Stimulated activated CD8-positive, alpha-beta memory T cell treated with anti-CD3 and anti-CD28 coated beads, Interleukin-12 subunit alpha, Interleukin-12 subunit beta, amount 100 ng/mL, for 24 hours (primary cell): ENCODE data around the gene THRB.

Source experiments
- DNase-seq: peaks from one replicate; pipeline ENCODE4 v3.0.0-alpha.2; 2020; ENCODE audit errors: extremely low read depth

The THRB gene

DNA sequence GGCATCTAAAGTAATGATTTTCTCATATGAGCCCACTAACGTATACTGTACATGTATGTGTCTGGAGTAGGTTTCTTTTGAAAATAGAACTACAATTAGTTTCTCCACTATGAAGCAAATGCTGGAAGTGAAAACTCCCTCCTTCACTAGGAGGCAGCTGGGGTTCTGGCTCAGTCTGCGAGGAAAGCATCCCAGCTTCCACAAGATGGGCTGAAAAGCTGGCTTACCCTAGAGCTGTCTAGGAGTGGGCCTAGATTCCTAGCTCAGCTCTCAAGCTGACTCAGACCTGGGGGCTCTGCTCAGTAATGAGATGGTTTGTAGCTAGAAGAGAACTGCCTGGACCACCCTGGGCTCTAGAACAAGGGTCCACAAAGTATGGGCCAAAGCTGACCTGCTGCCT lies 268.3 kb downstream of the THRB start:
- DNase-seq, result no peak

DNA sequence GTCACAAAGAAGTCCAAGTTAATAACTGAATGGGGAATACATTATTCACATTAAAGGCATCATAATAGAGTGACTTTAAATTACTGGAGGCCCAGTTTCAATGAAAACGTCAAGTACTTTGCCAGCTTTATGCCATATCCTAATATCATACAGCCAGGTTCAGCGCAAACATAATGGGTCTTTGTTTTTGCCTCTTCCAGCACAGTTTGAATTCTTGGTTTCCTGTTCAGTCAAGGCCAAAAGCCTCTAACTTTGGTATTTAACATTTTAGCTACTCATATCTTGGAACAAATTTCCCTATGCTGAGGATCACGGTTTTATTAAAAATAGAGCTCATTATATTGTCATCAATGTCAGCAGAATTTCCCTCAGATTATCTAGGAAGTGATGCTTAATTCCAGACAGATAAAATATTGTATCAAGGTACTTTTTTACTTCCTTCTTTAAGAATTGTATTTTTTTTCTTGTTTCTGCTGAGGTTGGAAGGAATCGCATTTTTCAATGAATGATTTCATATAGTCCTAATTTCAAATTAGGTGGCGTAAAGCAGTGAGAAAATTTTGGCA lies 269.2 kb downstream of the THRB start:
- DNase-seq, result no peak

DNA sequence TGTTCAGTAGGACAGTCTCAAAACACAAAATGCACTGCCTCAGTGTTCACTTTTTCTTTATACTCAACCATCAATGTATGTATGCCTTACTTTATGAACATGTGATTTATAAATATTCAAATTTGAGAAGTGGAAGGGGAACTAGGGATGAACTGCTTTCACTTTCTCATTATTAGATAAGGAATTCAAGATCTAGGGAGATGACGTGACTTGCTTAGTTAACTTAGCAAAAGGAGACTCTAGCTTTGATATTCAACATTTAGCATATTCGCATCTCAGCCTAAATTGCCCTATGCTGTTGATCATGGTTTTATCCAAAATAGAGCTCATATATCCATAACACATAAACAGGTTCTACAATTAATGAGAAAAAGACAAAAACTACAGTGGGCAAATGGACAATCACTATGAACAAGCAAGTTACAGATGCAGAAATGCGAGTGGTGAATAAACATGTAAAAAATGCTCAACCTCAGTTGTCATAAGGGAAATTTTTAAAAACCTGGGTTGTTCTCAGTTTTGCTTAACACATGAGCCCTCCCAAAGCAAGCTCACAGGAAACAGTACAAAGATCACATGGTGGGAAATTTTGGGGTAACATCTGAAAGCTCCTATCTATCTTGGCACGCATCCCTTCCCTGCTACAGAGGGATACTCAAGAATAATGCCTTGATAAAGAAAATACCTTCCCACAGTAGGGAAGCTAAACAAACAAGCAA lies 269.8 kb downstream of the THRB start:
- no peak for DNase-seq

DNA sequence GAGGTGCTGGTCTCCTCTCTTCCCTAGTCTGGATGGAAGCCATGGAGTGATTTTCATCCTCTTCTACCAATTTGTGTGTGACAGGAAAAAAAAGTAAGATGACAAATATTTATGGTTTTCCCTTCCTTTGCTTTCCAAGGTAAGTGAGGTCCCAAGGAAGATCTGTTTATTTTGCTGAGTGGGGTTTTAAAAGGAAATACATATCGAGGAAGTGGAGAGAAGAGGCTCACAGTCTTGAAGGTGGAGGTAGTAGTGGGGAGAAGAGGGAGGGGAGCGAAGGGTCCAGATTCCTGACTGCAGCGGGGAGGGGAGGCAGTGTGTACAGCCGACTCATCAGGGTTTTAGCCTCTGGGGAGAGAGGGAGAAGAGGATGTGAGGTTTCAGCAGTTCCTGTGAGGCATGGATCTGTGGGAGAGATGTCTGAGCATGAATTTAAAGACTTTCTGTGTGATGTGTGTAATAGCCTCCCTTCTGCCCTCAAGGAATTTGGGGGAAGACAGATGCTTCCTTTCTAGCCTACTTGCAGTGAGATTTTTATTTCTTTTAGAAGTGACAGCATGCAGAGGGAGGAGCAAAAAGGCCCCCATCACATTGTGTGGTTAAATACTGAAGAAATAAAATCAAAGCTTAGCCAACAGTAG lies 272.4 kb downstream of the THRB start:
- no peak for DNase-seq

DNA sequence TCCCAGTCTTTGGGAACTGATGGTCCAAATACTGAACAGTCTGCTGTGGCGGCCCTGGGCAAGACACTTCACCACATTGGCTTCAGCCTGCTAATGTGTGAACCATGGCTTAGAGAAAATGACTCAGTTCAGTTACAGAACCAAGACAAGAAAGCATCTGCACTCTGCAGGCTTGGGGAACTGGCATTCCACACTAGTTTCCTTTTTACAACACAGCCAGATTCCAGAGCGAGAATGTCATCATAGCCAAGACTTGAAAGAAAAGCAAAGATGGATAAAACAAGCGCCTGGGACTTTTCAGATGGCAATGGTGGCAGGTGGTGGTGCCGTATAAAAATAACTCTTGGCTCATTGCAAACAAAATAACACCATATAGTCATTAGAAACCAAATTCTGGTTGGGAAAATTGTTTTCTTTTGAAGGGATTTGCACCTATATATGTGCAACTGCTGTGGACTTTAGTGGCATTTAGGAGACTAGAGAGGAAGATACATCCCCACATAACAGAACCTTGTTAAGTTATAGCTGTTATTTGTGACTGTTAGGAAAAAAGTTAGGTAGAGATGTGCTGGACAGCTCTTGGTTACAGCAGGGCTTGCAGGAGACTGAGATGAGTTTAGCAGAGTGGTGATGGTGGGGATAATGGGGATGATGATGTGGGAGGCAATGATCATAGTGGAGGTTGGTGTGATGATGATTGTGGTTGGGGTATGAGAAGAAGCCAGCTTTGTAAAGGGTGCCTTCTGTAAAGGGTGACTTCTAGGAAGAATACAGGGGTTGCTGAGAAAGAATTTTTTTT lies 273.6 kb downstream of the THRB start:
- no peak for DNase-seq

DNA sequence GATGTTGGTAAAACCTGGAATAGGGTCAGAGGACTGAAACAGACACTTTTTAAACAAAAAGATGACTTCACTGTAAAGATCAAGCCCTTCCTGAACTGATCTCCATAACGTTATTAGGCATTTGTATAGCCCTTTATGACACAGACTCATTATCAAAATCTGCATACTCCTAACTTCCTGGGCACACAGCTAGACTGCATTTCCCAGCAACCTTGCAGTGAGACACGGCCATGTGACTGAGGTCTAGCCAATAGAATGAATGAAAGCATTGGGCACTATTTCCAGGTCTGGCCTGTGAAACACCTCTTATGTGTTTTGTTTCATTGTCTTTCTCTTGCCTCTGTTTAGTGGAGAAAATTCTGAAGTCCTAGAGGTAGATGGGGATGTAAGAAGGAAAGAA lies 279.1 kb downstream of the THRB start:
- DNase-seq, result no peak

DNA sequence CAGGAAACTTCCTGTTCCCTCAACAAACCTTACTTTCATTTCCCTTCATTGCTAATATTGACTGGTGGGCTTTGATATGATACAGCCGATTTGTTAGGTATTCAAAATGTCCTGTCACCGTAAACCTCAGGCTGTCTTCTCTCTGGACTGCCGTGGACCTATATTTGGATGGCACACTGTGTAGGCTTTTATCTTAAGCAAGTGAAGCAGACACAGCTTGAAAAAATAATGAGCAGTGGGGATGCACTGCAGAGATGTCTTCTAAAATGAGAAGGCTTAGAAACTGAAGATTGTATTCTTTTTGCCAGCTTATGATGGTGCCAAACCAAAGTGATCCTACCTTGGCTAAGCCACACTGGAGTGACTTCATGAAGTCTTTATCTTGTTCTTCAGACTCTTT lies 283.3 kb downstream of the THRB start:
- no peak for DNase-seq

DNA sequence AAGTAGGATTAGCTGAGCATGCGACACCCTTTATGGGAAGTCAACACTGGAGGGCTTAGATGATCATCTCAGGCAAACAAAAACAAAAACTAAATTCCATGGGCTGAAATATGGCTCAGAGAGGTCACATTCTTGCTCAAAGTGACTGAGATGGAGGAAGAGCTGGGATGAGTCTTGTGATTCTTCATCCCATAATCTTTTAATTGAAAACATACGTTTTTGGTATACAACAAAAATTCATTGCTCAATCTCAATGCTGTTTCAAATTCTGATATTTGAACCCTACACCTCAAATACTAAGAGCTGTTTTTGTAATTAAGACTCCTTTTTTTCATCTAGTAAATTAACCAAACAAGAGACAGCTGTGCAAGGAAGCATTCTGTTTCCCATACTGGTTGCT lies 292.6 kb downstream of the THRB start:
- no peak for DNase-seq

DNA sequence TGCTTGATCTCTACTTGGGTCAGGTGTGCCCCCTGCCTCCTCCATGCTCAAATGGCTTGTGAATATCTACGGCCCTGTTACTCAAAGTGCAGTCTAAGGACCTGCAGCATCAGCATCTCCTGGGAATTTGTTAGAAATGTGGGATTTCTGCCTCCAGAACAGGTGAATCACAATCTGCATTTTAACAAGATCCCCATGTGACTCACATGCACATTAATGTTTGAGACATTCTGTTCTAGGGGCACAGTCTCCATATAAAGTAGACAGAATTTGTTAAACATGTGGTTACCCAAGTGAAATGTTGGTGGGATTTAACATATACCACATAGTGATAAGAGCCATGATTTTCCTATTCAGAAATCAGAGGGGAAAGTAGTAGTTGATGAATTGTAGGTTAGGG lies 293.3 kb downstream of the THRB start:
- no peak for DNase-seq

DNA sequence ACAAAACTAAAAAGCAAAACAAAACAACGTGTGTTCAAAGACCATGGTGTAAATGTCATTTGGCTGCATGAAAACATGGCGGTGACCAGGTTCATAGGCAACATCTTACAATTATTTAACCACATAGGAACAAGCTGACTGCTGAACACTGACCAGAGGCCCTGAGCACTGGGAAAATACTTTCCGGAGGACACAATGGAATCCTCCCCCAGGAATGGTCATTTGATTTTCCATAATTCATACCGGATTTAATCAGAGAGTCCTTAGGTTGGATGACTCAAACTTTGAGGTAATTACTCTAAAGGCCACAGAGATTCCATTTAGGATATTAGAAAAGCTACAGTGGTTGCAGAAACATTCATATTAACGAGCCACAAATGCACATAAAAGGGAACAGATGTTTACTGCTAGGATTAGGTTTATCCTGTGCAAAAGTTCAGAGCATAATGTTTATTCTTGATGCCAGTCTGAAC lies 294.8 kb downstream of the THRB start:
- DNase-seq, result no peak

DNA sequence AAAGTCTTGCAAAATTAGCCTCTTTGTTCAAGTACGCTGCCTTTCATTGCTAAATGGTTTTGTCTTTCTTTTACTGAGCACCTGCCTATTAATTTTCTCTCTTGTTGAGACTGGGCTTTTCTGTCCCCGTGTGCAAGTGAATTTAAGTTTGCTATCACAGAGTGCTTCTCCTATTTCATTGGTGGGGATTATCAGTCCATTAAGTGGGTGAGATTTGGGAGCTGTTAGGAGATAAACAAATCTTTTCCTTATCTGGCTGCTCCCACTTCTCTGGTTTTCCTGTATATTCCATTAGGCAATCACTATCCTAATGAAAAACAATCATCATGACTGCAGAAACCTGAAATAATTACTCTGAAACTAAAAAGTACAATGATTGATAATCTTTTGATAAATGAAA lies 295.4 kb downstream of the THRB start:
- no peak for DNase-seq

DNA sequence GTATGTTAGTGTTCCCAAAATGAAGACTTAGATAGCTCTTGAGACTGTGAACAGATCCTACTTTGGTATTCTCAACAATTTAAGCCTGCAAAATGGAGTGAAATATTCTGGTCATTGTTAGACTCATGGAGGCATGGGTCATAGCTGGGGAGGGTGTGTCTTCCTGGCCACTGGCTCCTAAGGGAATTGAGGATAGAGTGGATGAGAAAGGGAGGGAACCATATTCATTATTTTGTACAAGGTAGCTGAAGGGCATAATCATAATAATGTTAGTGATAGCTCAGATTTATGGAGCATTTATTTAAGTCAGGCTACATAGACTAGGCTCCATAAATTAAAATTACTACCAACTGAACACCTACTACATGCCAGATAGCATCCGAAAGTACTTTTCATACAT lies 295.9 kb downstream of the THRB start:
- DNase-seq, result no peak

DNA sequence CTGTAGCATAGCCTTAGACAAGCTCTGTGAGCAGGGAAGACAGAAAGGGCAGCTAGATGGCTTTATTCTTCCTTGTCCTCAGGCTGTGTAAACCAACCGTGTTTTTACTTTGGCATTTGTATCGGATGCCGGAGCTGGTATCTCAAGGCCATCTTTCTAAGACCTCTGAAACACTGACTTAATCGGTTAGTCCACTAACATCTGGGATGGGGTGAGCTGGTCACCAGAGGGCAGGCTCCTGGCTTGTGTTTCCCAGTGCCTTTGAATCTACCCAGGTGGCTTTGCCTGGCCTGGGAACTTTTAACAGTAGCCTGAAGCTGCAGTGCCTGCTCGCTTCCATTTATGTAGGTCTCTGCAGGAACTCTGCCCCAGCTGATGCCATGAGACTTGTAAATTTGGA lies 296.8 kb downstream of the THRB start:
- no peak for DNase-seq

DNA sequence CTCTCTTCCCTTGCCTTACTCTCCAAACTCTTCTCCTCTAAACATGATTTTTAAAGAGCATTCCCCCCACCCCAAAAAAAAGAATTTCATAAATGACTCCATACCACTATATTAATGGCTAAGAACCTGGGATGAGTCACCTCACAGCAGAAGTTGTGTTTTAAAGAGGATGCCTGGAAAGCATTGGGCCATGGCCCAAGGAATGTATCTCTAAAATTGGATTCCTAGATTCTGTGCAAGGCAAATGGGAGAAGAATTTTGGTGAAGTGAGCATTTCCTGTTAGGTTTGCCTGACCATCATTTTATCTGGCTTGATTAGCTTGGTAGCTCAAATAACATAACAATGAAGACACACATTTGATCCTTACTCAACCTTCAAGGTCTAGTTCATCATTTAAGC lies 298.1 kb downstream of the THRB start:
- DNase-seq, result no peak

DNA sequence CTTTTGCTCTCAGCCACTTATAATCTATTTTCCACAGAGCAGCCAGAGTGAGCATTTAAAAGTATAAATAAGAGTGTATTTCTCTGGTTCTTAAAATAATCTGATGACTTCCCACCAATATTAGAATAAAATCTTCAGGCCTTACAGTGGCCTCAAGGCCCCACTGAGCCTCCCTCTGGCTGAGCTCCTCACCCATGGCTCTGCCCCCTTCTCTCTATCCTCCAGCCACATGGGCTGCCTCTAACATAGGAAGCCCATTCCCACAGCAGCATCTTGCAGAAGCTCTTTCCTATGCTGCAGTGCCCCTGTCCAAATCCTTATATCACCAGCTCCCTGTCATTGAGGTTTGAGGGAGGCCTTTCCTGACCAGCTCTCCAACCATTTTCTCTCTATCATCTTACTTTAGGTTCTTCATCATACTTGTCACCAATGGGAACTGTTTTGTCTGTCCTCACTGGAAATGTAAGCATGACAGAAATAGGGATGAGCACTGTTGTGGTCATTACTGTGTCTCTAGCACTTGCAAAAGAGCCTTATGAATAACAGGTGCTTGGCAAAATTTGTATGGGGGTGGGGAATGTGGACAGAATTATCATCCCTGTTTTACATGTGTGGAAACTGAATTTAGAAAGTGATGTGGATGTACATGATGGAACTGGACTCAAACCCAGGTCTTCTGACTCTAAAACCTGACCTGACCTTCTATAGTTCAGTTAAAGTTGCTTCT lies 299.0 kb downstream of the THRB start:
- DNase-seq, result no peak

DNA sequence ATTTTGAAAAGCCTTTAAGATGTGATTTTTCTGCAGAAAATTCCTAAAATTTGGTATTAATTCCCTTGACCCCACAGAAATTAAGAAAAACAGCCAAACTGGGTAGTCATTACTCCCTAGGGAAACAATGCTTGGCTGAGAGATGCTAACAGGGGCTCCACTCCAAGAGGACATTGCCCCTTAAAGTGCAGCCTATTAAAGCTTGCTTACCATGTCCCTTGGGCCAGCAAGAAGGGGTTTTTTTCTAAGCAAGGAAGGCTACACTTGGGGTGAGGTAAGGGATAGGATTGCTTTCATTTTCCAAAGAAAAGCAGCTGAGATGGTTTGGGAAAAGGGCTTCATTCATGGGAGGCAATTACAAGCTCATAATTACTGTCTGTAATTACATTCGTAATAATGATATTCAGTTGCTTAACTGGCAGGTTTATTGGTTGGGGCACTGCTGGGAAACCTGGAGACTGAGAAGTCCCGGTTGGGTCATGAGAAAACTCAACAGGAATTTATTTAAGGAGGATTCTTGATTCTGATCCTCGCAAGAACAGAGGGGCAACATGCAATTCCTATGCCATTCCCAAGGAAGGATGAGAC lies 302.1 kb downstream of the THRB start:
- DNase-seq, result no peak

DNA sequence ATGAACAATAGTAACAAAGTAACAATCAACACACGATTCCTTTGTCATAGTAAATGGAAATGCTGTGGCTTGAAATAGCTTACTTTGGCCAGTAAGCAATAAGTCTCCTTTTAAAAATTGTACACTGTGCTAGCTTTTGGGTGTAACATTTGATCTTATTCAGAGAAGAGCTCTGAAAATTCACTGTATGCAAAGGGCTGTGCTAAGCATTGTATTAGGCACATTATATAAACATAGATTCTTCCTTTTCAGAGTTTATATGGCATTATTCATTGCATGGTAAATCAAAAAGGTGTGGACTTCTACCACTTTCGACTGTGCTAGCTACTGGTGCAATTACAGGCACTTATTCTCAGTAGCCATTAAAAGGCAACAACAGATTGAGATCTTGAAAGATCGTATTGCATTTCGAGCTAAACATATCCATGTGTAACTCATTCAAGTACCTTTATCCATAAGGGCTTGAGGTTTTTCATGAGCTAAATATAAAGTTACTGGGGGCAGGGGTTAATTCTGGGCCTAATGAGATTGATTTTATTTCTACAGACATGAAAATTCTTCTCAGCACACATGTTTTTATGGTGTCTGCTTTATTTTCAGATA lies 302.7 kb downstream of the THRB start:
- DNase-seq, result no peak

DNA sequence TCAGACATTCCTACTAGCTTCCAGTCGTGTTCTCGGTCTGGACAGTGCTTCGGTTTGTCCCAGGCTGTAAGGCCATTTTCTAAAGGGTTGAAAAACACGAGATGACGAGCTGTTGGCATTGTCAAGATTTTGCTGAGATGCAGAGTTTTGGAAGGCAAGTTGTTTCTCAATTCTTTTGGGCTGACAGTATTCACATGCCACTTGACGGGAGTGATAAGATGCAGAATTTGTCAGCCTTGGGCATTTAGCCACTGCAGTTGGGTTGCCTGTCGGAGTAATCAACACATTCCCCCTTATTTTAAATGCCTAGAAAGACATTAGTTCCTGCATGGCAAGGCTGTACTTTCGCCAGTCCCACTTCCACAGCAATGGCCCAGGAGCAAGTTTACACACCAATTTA lies 304.4 kb downstream of the THRB start:
- no peak for DNase-seq

DNA sequence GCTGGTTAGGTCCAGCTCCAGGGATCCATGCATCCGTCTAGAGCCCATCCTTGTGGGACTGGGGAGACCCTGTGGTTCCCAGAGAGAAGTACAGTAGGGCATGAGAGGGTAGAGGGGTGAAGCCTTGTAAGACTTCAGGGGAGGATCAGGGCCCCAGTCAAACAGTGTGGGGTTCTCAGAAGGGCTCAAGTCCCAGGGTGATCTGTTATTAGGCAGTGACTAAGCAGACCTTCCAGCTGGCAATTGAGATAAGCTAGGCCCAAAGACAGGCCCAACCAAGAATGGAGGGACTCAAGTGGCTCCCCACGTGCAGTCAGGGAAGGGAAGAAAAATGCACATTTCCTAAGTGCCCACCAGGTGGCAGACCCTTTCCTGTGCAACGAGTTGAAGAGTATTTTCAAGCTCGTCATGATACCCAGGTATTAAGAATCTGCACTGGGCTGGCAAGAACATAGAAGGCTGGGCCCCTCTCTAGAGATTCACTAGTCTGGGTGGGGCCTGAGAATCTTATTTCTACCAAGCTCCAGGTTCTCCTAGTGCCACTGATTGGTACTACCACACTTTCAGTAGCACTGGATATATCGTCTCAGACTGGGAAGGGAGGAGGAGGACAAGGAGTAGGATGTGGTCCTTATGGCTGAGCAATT lies 308.8 kb downstream of the THRB start:
- DNase-seq, result no peak

DNA sequence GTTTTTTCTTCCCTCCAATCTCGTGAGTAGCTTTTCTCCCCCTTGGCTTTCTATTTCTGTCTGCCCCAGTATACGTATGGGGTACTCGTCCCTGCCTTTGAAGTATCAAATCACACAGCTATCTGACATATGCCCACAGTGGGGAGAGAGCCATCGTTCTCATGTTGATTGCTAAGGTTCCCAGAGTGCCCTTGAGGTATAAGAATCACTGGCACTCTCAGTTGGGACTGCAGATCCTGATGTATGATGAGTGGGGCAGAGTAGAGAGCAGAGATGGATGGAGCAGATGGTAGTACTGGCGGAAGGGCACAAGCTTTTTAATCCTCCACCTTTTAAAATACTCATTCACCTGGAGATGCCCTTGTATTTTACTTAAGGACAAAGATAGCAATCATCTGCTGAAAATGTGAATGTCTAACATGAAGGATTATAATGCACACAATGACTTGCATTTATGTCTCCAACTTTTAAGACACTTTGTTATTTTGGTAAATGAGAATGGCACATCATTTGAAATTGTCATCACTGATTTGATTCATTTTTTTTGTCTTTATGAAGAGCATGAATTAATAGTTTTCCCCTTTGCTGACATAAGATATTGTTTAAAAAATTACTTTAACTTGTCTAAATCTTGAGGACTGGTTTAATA lies 310.0 kb downstream of the THRB start:
- DNase-seq, result no peak
